ENCODE measurements around the gene RNF169.
"Not testable (repeated sequence)": the region's sequence is repeated elsewhere in the genome, so short reads cannot be mapped to it uniquely, and the experiment has no call there.

RNF169 gene

DNA sequence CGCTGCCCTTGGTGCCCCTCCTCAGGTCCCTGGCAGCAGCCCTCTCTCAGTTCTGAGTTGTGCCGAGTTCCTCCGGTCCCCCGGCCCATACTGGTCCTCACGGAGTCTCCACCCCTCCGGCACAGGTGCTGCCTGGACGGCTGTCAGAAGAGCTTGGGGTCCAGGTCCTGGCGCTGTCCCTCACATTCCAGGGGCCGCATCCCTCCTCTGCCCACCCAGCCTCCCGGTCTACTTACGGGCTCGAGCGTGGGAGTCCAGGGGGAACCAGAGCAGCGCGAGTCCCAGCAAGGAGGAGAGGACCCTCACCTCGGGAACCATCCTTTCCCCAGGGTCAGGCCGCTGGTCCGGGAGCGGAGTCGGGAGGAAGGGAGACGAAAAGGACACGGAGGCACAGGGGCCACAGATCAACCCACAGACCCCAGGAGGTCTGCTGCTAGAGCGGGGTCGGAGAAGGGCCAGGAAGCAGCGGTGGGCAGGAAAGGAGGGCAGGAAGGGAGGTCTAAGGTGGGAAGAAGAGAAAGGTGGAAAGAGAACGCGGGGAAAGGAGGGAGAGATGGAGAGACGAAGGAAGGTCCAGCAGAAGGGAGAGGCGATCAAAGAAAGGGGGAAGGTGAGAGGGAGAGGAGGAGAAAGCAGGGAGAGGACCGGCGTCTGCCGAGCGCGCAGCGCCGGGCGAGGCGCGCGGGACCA is 17.9 kb upstream of the RNF169 start:
- DNase-seq (ENCODE audit: low read depth in 2 of 2) = no peak

DNA sequence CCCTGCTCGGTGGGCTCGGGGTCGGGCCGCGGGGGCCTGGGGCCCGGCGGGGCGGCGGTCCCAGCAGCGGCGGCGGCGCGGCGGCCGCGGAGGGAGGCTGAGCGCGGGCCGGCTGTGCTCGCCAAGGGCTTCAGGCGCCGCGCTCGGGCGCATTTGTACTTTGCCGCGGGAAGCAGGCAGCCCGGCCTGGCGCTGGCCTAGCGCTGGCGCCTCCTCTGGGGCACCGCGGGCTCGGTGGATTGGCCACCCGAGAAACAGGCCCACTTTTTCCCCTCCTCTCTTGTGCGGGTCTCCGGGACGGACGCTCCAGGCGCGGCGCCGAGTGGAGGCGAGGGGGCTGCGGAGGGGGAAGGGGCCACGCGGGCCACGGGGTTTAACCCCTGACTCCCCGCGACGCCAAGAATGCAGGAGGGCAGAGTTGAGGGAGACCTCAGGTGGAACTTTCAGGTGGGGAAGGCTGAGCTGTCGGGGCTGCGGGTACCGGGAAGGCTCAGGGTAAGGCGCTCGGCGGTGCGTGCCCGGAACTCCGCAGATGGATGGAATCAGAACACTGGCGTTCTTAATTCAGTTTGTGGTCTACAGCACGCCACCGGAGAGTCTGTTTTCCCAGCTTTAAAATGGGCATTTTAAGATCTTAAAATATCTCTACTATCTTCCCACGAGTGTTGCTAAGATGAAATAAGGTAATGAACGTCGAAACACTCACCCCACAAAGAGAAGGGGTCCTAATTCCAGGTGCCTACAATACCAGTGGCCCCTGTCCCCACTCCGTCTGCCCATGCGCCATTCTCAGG is 17.2 kb upstream of the RNF169 start, which contains the start of gene CHRDL2:
Gene CHRDL2 (minus strand): TSS at position 126 of the 794 bp plus-strand sequence. CDS start 538 bp downstream, outside the sequence.
- DNase-seq (ENCODE audit: low read depth in 2 of 2) = no peak

DNA sequence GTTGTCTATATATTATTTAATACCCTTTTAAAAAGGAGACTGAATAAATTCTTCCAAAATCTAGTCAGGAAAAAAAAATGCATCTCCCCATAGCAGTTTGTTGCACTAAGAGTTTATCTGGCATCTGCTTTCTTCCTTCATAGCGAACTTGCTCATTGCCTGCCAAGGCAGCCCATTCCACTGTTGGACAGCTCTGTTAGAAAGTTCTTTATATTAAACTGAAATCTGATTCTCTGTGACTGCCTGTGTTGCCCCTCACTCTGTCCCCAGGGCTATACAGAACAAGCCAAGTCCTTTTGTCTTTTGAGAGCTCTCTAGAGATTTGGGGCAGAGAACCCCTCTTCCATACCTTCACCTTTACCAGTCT is 14.1 kb upstream of the RNF169 start:
- no peak for DNase-seq (ENCODE audit: low read depth in 2 of 2)

GRCh38 chr11:74735365-74735928 is 13.2 kb upstream of the RNF169 start:
- no peak for DNase-seq (ENCODE audit: low read depth in 2 of 2)

GRCh38 chr11:74736031-74736430 is 12.6 kb upstream of the RNF169 start:
- DNase-seq (ENCODE audit: low read depth in 2 of 2) = no peak

GRCh38 chr11:74739546-74740270 is 8.9 kb upstream of the RNF169 start:
- DNase-seq (ENCODE audit: low read depth in 2 of 2) = no peak

GRCh38 chr11:74742070-74742469 is 6.6 kb upstream of the RNF169 start:
- no peak for DNase-seq (ENCODE audit: low read depth in 2 of 2)

DNA sequence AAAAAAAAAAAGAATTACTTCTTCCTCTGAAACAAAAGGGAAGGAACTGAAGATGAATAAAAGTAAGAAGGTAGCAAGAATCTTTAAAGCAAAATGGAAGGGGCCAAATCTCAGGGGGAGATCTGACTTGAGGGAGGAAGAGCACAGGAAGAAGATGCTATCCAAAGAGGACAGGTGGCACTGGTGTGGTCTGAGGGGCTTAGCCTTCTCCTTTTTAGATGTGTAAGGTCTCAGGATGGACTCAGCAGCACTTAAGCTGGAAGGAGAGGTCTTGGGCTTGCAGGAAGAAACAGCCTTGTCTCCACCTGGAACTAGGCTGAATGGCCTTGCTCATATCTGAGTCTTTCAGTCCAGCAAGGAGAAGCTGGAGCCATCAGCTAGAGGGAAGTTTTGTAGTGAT is 5.0 kb upstream of the RNF169 start:
- no peak for DNase-seq (ENCODE audit: low read depth in 2 of 2)

DNA sequence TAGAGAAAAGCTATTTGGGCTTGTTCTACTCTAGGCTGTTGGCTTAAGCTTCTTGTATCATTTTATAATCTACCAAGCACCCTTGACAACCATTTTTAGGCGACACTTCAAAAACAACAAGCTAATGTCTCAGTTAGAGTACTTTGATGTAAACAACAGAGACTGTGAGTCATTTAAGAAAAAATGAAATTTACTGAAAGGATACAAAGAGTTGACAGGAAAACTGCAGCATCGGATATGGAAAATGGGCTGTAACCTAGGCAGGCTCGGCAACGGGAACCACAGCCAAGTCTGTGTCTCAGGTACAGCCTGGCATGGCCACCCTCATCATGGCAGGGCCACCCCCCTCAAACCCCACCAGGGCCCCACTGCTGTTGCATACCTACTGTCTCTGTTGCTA is 4.4 kb upstream of the RNF169 start:
- DNase-seq (ENCODE audit: low read depth in 2 of 2) = no peak

DNA sequence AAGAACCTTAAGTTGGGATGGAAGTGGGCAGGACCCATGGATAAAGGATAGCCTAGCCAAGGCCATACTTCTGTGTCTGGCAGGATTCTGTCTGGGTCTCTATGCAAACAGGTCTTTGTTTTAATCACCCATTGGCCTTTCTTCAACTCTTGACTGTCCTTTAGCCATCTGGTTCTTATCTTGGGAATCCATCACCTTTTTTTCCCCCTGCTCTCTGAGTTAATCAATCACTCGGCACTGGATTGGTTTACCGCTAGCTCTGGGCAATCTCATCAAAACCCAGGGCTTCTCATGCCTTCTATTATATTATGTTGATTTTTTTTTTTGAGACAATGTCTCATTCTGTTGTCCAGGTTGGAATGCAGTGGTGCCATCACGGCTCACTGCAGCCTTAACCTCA is 1.8 kb upstream of the RNF169 start:
- DNase-seq (ENCODE audit: low read depth in 2 of 2) = no peak

GRCh38 chr11:74749127-74749964 is 697 bp downstream of the RNF169 start:
- peak in 1 of 2 donors; percentile 39 for DNase-seq (ENCODE audit: low read depth in 2 of 2)

GRCh38 chr11:74749965-74750296 is 1.3 kb downstream of the RNF169 start:
- DNase-seq (ENCODE audit: low read depth in 2 of 2) = no peak

GRCh38 chr11:74750598-74750997 is 1.9 kb downstream of the RNF169 start:
- DNase-seq (ENCODE audit: low read depth in 2 of 2) = not testable (repeated sequence)

- no peak for DNase-seq (ENCODE audit: low read depth in 2 of 2)
Measured at GRCh38 chr11:74751303-74751702, 2.7 kb downstream of the RNF169 start.

DNA sequence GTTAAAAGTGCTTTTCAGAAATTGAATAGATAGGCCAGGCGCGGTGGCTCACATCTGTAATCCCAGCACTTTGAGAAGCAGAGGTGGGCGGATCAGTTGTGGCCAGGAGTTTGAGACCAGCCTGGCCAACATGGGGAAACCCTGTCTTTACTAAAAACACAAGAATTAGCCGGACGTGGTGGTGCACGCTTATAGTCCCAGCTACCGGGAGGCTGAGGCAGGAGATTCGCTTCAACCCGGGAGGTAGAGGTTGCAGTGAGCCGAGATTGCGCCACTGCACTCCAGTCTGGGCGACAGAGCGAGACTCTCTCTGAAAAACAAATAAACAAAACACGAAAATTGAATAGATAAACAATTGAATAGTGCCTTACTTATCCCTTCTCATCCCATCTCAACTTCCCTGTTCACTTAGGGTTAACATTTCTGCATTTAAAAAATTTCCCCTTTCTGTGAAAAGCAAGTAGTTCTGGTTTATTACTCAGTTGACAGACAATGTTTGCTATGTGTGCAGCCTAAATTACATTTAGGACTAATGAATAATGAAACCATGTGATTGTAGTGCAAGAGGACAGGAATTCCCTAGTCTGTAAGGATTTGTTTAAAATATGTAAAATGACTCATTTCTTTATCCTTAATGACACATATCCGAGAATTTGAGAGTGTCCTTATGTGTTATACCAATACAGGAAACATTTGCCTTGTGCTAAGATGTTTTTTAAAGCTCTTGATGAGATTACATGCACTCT is 6.0 kb downstream of the RNF169 start:
- no peak for DNase-seq (ENCODE audit: low read depth in 2 of 2)

DNA sequence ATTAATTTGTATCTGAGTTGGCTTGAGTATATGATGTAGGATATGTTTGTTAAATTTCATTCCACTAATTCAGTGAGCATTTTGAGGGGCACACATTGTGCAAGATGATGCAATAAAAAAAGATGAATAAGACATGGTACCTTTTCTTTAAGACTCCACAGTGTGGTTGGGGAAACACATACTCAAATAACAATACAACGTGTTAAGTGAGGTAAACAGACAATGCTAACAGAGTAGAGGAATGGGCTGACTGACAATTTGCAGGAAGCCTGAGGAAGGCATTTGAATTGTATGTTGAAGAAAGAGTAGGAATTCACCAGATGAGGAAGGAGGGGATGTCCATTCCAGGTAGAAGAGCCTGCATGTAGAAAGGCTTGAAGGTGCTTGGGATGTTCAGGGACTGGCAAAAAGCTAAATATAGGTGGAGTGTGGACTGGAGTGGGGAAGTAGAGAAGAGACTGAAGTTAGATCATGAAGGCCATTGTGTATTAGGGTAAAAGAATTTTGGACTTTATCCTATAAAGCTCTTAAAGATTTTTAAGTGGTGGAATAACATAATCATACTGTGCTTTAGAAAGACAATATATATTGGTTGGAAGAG is 6.8 kb downstream of the RNF169 start:
- no peak for DNase-seq (ENCODE audit: low read depth in 2 of 2)

GRCh38 chr11:74756571-74756970 is 7.9 kb downstream of the RNF169 start:
- no peak for DNase-seq (ENCODE audit: low read depth in 2 of 2)

- DNase-seq (ENCODE audit: low read depth in 2 of 2) = no peak
Measured at GRCh38 chr11:74766905-74767304, 18.3 kb downstream of the RNF169 start.

GRCh38 chr11:74768172-74768651 is 19.6 kb downstream of the RNF169 start:
- DNase-seq (ENCODE audit: low read depth in 2 of 2) = not testable (repeated sequence)

- DNase-seq (ENCODE audit: low read depth in 2 of 2) = no peak
Measured at GRCh38 chr11:74769055-74769707, 20.5 kb downstream of the RNF169 start.
